PC-3 (cell line): ENCODE data around the gene ADD1.

ENCODE experiments used
- CTCF ChIP-seq: fragments of 300-600 bp; sonication (generic); conservative IDR thresholded peaks from 2 replicates; pipeline ENCODE4 v1.5.1; 2017; ENCODE audit warnings: antibody characterized with exemption, low read depth, mild to moderate bottlenecking, low read length
- EZH2phosphoT487 ChIP-seq: fragments of 300-600 bp; sonication (generic); IDR thresholded peaks from 2 replicates; pipeline ENCODE4 v1.6.1; 2018; ENCODE audit warnings: mild to moderate bottlenecking, antibody characterized with exemption, low read length, borderline replicate concordance

- peak; percentile 60 for TF ChIP-seq CTCF
- TF ChIP-seq EZH2phosphoT487 = no peak
Observed at GRCh38 chr4:2948895-2949781, 105.5 kb downstream of the ADD1 start.
